H1 (cell line): ENCODE measurements around the gene RUNX1.

Source experiments
- ATF3 ChIP-seq: IDR thresholded peaks from 2 replicates; pipeline ENCODE4 v1.6.1; 2011; ENCODE audit warnings: low read depth, mild to moderate bottlenecking, low read length; ENCODE audit not compliant: insufficient read depth
- CHD1 ChIP-seq: IDR thresholded peaks from 2 replicates; pipeline ENCODE4 v1.6.1; 2012; ENCODE audit warnings: low read depth, low read length, improper control_type of control experiment
- POLR2A ChIP-seq, 2 experiments: IDR thresholded peaks; 1 replicate in 1 of 2; 2 replicates in 1 of 2; pipeline ENCODE4 v1.6.1; 2011; ENCODE audit warnings: low read depth in 2 of 2, low read length in 2 of 2, mild to moderate bottlenecking in 2 of 2; ENCODE audit errors: control extremely low read depth in 1 of 2
- SIN3A ChIP-seq, 2 experiments: IDR thresholded peaks in 1 of 2; conservative IDR thresholded peaks in 1 of 2; 2 replicates each; pipeline ENCODE4 v1.6.1; 2011 to 2012; ENCODE audit warnings: low read length in 2 of 2, improper control_type of control experiment in 1 of 2, low read depth in 1 of 2, mild to moderate bottlenecking in 1 of 2
- SP1 ChIP-seq: IDR thresholded peaks from 2 replicates; pipeline ENCODE4 v1.6.1; 2011; ENCODE audit warnings: low read depth, low read length
- TF ChIP-seq, protein P1 (sequence below), 3 experiments: IDR thresholded peaks; 1 replicate in 2 of 3; 2 replicates in 1 of 3; pipeline versions ENCODE4 v1.5.1 to v1.6.1; 2011; ENCODE audit warnings: low read length in 3 of 3, mild to moderate bottlenecking in 3 of 3, inconsistent platforms in 2 of 3, low read depth in 1 of 3, moderate library complexity in 1 of 3; ENCODE audit not compliant: insufficient read depth in 1 of 3; ENCODE audit errors: control extremely low read depth in 1 of 3

GRCh38 chr21:35011681-35012080, 37.4 kb downstream of the RUNX1 start:
- TF ChIP-seq POLR2A (IDR thresholded peaks at IDR 0.05; ENCODE audit: control extremely low read depth in 1 of 2, low read depth in 2 of 2, low read length in 2 of 2), result no peak
- no peak for TF ChIP-seq CHD1
- no peak for TF ChIP-seq SIN3A (conservative IDR thresholded peaks at IDR 0.05 in 1 of 2, IDR thresholded peaks at IDR 0.05 in 1 of 2; ENCODE audit: low read depth in 1 of 2, low read length in 2 of 2)
- TF ChIP-seq, protein P1, sequence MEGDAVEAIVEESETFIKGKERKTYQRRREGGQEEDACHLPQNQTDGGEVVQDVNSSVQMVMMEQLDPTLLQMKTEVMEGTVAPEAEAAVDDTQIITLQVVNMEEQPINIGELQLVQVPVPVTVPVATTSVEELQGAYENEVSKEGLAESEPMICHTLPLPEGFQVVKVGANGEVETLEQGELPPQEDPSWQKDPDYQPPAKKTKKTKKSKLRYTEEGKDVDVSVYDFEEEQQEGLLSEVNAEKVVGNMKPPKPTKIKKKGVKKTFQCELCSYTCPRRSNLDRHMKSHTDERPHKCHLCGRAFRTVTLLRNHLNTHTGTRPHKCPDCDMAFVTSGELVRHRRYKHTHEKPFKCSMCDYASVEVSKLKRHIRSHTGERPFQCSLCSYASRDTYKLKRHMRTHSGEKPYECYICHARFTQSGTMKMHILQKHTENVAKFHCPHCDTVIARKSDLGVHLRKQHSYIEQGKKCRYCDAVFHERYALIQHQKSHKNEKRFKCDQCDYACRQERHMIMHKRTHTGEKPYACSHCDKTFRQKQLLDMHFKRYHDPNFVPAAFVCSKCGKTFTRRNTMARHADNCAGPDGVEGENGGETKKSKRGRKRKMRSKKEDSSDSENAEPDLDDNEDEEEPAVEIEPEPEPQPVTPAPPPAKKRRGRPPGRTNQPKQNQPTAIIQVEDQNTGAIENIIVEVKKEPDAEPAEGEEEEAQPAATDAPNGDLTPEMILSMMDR (IDR thresholded peaks at IDR 0.05; ENCODE audit: control extremely low read depth in 1 of 3, insufficient read depth in 1 of 3, low read depth in 1 of 3, low read length in 3 of 3), result no peak
- no peak for TF ChIP-seq SP1
- TF ChIP-seq ATF3, result no peak
